D721Med (cell line): ENCODE measurements around the gene ZNF778.
A peak's percentile ranks its signal among the peaks of the same experiment; 100 is the strongest.

ENCODE experiments used
- DNase-seq: peaks from one replicate; pipeline ENCODE4 v3.0.0; 2011; ENCODE audit warnings: low spot score; ENCODE audit not compliant: insufficient read length
- FAIRE-seq: peaks from 2 replicates; lab custom pipeline; 2011; peaks lifted over from hg19 to GRCh38; lab: Jason Lieb, UNC
- CTCF ChIP-seq: IDR thresholded peaks from 2 replicates; pipeline ENCODE4 v1.5.1; 2012; ENCODE audit warnings: mild to moderate bottlenecking, control low read depth; ENCODE audit not compliant: insufficient read depth; ENCODE audit errors: missing control alignments

The ZNF778 gene

GRCh38 chr16:89198417-89199240 lies 18.9 kb upstream of the ZNF778 start:
- no peak for TF ChIP-seq CTCF
- no peak for FAIRE-seq
- DNase-seq: no peak

GRCh38 chr16:89199241-89200123 lies 18.0 kb upstream of the ZNF778 start:
- DNase-seq (no peak), FAIRE-seq (no peak)
- no peak for TF ChIP-seq CTCF

GRCh38 chr16:89200124-89200849 lies 17.2 kb upstream of the ZNF778 start, which contains the start of gene SLC22A31:
Gene SLC22A31 (minus strand): TSS chr16:89200537. CDS start chr16:89200501, 36 bp downstream.
- no peak for TF ChIP-seq CTCF
- FAIRE-seq (no peak), DNase-seq (no peak)

GRCh38 chr16:89200850-89201411 lies 16.6 kb upstream of the ZNF778 start:
- no peak for DNase-seq
- TF ChIP-seq CTCF: no peak
- FAIRE-seq: no peak

- peak; percentile 66 for DNase-seq
- TF ChIP-seq CTCF: no peak
- no peak for FAIRE-seq
These were observed 15.8 kb upstream of the ZNF778 start for GRCh38 chr16:89201439-89202377.
